ENCODE data around the gene LIPT2. TPM values are rescaled to one million over a fixed set of nuclear protein-coding genes. Genes with fewer than 3 reads are reported as not detected.

LIPT2 gene
- total RNA-seq, 4 donors from 2014 or later: 0.59 to 9.4 (median 6.1) TPM

GRCh38 chr11:74442636-74443035 is 50.9 kb downstream of the LIPT2 start:
- no peak overlapping the region for H3K27ac ChIP-seq
- H3K27me3 ChIP-seq: no peaks in the 10 kb centered on the region
- H3K4me3 ChIP-seq: no peak overlapping the region
- no peaks in the 10 kb centered on the region for H3K4me1 ChIP-seq
- peaks cover 0 to 7% (median 0%) of the 10 kb centered on the region in 4 donors for H3K9me3 ChIP-seq
- TF ChIP-seq EP300 (IDR thresholded peaks at IDR 0.05) (no peak), CTCF (IDR thresholded peaks at IDR 0.05) (no peak)
- H3K36me3 ChIP-seq: no peaks in the 10 kb centered on the region
- WGBS, 2 donors: 71 to 79% methylated on average over 3 of the region's 3 CpGs
- no peak for DNase-seq (ENCODE audit: low spot score in 2 of 2)

Small RNA genes within 50 kb of the gene (small RNA-seq; reads per million reads assigned to genes)
- gene CYCSP27: not detected

Other genes with a start within 250 kb of the LIPT2 start
- gene P4HA3, start 182.1 kb downstream of the LIPT2 start, total RNA-seq: 1 to 10 TPM in 1 of 4 donors, not detected in 3; 1.4 TPM
- 1 to 10 TPM; 2.4 to 9.3 (median 6.2) TPM for gene PGM2L1, start 95.3 kb downstream of the LIPT2 start, total RNA-seq
- 1 to 10 TPM; 5.7 to 8.5 (median 6.7) TPM for gene KCNE3, start 26.2 kb downstream of the LIPT2 start, total RNA-seq
- 10 to 100 TPM in 3 of 4 donors, 1 to 10 TPM in 1; 9.0 to 21.9 (median 12.8) TPM for gene POLD3, start 98.9 kb upstream of the LIPT2 start, total RNA-seq
- not detected for gene CHRDL2, start 237.7 kb upstream of the LIPT2 start, total RNA-seq